Colonic mucosa (tissue), 4 donors: ENCODE measurements around the gene GNAI3. TPM values are rescaled to one million over a fixed set of nuclear protein-coding genes. Genes with fewer than 3 reads are reported as not detected.

Experiments used
- DNase-seq: peaks from one replicate; pipeline ENCODE4 v3.0.0-alpha.2; 2020
- H3K27ac ChIP-seq: fragments of 200-600 bp; one replicate; pipeline ENCODE4 v1.8.0; 2021
- H3K27me3 ChIP-seq: fragments of 200-600 bp; one replicate; pipeline ENCODE4 v1.8.0; 2021
- H3K36me3 ChIP-seq: fragments of 200-600 bp; one replicate; pipeline ENCODE4 v1.8.0; 2021
- H3K4me1 ChIP-seq: fragments of 200-600 bp; one replicate; pipeline ENCODE4 v1.8.0; 2021; ENCODE audit warnings: mild to moderate bottlenecking
- H3K4me3 ChIP-seq: fragments of 200-600 bp; one replicate; pipeline ENCODE4 v1.8.0; 2021
- H3K9ac ChIP-seq, 2 donors: one replicate each; pipeline ENCODE4 v1.7.0; 2013; ENCODE audit warnings: control low read depth in 2 of 2, low read depth in 2 of 2, low read length in 2 of 2
- H3K9me3 ChIP-seq: fragments of 200-600 bp; one replicate; pipeline ENCODE4 v1.8.0; 2021
- CTCF ChIP-seq: fragments of 200-600 bp; IDR thresholded peaks from one replicate; pipeline ENCODE4 v1.8.0; 2022; ENCODE audit warnings: antibody characterized with exemption, mild to moderate bottlenecking
- intact Hi-C: fragments of 100-400 bp; cut with DNase I; formaldehyde crosslinking; loops from one replicate; pipeline ENCODE4 v1.14.1; 2022
- total RNA-seq, 2 donors: library from RNA; stranded (reverse); fragmentation: NEBNext Ultra II Directional in 1 of 2; extraction: Animal tissue kit (Norgen Biotek cat#: 25700) in 1 of 2; gene quantifications; one replicate each; pipeline ENCODE4 v1.2.1, GENCODE V29; 2021
- donor health status: healthy.
- donor health status: DM: no; HTN: no; CAD: no.
- donor health status: DM: no; HTN: no; CAD: no.

Gene GNAI3
- total RNA-seq, 2 donors from 2014 or later = 7.7 to 8.9 TPM

- peak within 1 kb of the TSS; percentile 70 for H3K4me3 ChIP-seq
- TF ChIP-seq CTCF = no peak
- no peaks in the 10 kb centered on the region for H3K36me3 ChIP-seq
- H3K9me3 ChIP-seq = no peaks in the 10 kb centered on the region
- H3K4me1 ChIP-seq = peaks cover 15% of the 10 kb centered on the region
- peak; percentile 86 for DNase-seq
- H3K9ac ChIP-seq = peak within 1 kb of the TSS; percentile 74 to 90
- intact Hi-C loops = no loop called here
- H3K27ac ChIP-seq = peak within 1 kb of the TSS; percentile 83
- H3K27me3 ChIP-seq = no peaks in the 10 kb centered on the region
These were observed 71.4 kb downstream of the GNAI3 start, which contains the start of the genes AMPD2 and GNAT2 for GRCh38 chr1:109619576-109620400. Gene AMPD2 (plus strand): TSS chr1:109619837. CDS start chr1:109621176, 1,339 bp downstream. Gene GNAT2 (minus strand): TSS chr1:109619616. CDS start chr1:109612870, 6,746 bp downstream.

- intact Hi-C loops = no loop called here
- Histone ChIP-seq H3K36me3 (no peaks in the 10 kb centered on the region), H3K4me1 (peaks cover 15% of the 10 kb centered on the region), H3K9ac (peak overlapping the region; percentile 74 to 90), H3K27me3 (no peaks in the 10 kb centered on the region), H3K9me3 (no peaks in the 10 kb centered on the region), H3K4me3 (peak overlapping the region; percentile 70), H3K27ac (peak overlapping the region; percentile 83)
- no peak for TF ChIP-seq CTCF
- peak; percentile 67 for DNase-seq
These were observed 72.0 kb downstream of the GNAI3 start for GRCh38 chr1:109620401-109620791.

- TF ChIP-seq CTCF = no peak
- intact Hi-C loops = no loop called here
- Histone ChIP-seq H3K9me3 (no peaks in the 10 kb centered on the region), H3K27ac (peak overlapping the region; percentile 83), H3K4me1 (peaks cover 15% of the 10 kb centered on the region), H3K9ac (peak overlapping the region; percentile 75 to 90), H3K27me3 (no peaks in the 10 kb centered on the region), H3K4me3 (peak overlapping the region; percentile 70), H3K36me3 (no peaks in the 10 kb centered on the region)
- peak; percentile 96 for DNase-seq
These were observed 72.4 kb downstream of the GNAI3 start for GRCh38 chr1:109620841-109621286.

- intact Hi-C loops = no loop called here
These were observed 73.1 kb downstream of the GNAI3 start for GRCh38 chr1:109621379-109622136.

More at GRCh38 chr1:109621379-109622136, 73.1 kb downstream of the GNAI3 start:
- TF ChIP-seq CTCF = no peak
- Histone ChIP-seq H3K9ac (peak overlapping the region; percentile 75 to 78), H3K4me3 (peak overlapping the region; percentile 70), H3K27me3 (no peaks in the 10 kb centered on the region), H3K36me3 (no peaks in the 10 kb centered on the region), H3K4me1 (peaks cover 15% of the 10 kb centered on the region), H3K9me3 (no peaks in the 10 kb centered on the region), H3K27ac (peak overlapping the region; percentile 83)
- no peak for DNase-seq
